HEK293 (cell line): Measurements from ENCODE around the gene TOR4A.

Experiments used
- CTCF ChIP-seq: fragments of 450-650 bp; formaldehyde crosslinking; IDR thresholded peaks from 2 replicates; pipeline ENCODE4 v1.5.1; 2016; ENCODE audit warnings: missing biosample characterization, missing genetic modification characterization
- KLF1 ChIP-seq: fragments of 450-650 bp; formaldehyde crosslinking; IDR thresholded peaks from 2 replicates; pipeline ENCODE4 v1.5.1; 2016; ENCODE audit warnings: missing biosample characterization, missing genetic modification characterization
- REST ChIP-seq: fragments of 450-650 bp; formaldehyde crosslinking; IDR thresholded peaks from 2 replicates; pipeline ENCODE4 v1.5.1; 2016; ENCODE audit warnings: missing biosample characterization, missing genetic modification characterization
- SCRT2 ChIP-seq: fragments of 450-650 bp; formaldehyde crosslinking; IDR thresholded peaks from 2 replicates; pipeline ENCODE4 v1.5.1; 2016; ENCODE audit warnings: missing biosample characterization, missing genetic modification characterization
- YY1 ChIP-seq: fragments of 450-650 bp; formaldehyde crosslinking; IDR thresholded peaks from 2 replicates; pipeline ENCODE4 v1.5.1; 2018; ENCODE audit warnings: missing biosample characterization, missing genetic modification characterization
- ZBTB21 ChIP-seq: fragments of 450-650 bp; formaldehyde crosslinking; IDR thresholded peaks from 2 replicates; pipeline ENCODE4 v1.5.1; 2017; ENCODE audit warnings: missing biosample characterization, missing genetic modification characterization
- ZFP37 ChIP-seq: fragments of 450-650 bp; formaldehyde crosslinking; IDR thresholded peaks from 2 replicates; pipeline ENCODE4 v1.5.1; 2016; ENCODE audit warnings: missing biosample characterization, missing genetic modification characterization
- ZFP69B ChIP-seq: fragments of 450-650 bp; formaldehyde crosslinking; IDR thresholded peaks from 2 replicates; pipeline ENCODE4 v1.5.1; 2016; ENCODE audit warnings: missing biosample characterization, missing genetic modification characterization
- ZNF274 ChIP-seq, 2 experiments: fragments of 200-500 bp in 1 of 2; fragments of 450-650 bp in 1 of 2; sonication (Bioruptor generic) in 1 of 2; formaldehyde crosslinking in 1 of 2; IDR thresholded peaks; 2 replicates each; pipeline versions ENCODE4 v1.5.1 to v1.6.1; 2014 to 2016; ENCODE audit warnings: borderline replicate concordance in 1 of 2, inconsistent platforms in 1 of 2, low read length in 1 of 2, missing biosample characterization in 1 of 2, missing genetic modification characterization in 1 of 2
- ZNF302 ChIP-seq: fragments of 450-650 bp; formaldehyde crosslinking; IDR thresholded peaks from 2 replicates; pipeline ENCODE4 v1.5.1; 2016; ENCODE audit warnings: missing biosample characterization, missing genetic modification characterization, low read depth
- ZSCAN30 ChIP-seq: fragments of 450-650 bp; IDR thresholded peaks from 2 replicates; pipeline ENCODE4 v1.5.1; 2018; ENCODE audit warnings: missing biosample characterization, mild to moderate bottlenecking, missing genetic modification characterization, moderate library complexity

- TF ChIP-seq CTCF (tag by site-specific recombination) (no peak), SCRT2 (tag by site-specific recombination) (no peak), ZNF302 (tag by site-specific recombination) (no peak), REST (tag by site-specific recombination) (no peak), ZBTB21 (no peak), ZNF274 (IDR thresholded peaks at IDR 0.05; ENCODE audit: low read length) (no peak), ZNF274 (tag by site-specific recombination; IDR thresholded peaks at IDR 0.05; ENCODE audit: borderline replicate concordance) (no peak), ZFP69B (tag by site-specific recombination) (no peak), YY1 (tag by site-specific recombination) (no peak), ZFP37 (tag by site-specific recombination) (no peak), KLF1 (tag by site-specific recombination) (no peak), ZSCAN30 (tag by site-specific recombination) (no peak)
Measured at GRCh38 chr9:137317021-137317717, 39.6 kb downstream of the TOR4A start.
